Midbrain (tissue), 1 donor: ENCODE data around the gene COA1.
"Not testable (repeated sequence)": the region's sequence is repeated elsewhere in the genome, so short reads cannot be mapped to it uniquely, and the experiment has no call there.

Source experiments
- DNase-seq: peaks from one replicate; lab custom pipeline; 2025; lab: John Stamatoyannopoulos, UW

Gene COA1

DNA sequence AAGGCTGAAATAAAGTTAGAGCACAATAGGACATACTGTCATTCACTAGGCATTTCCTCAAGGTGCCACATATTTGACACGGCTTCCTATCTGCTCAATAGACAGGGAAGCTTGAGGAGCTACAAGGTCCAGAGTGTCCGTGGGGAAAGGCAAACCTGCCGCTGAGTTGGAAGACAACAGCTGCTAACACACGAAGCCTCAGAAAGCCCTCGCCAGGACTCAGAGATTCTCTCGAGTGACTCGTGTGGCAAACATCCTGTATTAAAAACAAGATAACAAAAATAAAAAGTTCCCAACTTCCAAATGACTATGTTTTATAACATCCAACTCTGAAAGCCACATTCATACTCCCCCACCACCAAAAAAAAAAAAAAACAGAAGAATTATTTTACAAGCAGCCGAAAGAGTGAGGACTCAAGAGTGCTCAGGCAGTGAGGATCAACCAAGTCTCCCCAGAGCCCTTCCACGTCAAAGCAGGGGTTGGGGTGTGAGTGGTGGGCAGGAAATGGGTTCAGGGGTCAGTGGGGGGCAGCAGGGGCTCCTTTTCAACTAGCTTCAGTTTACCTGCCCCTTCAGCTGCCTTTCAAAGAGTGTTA is 78.8 kb downstream of the COA1 start:
- no peak for DNase-seq

DNA sequence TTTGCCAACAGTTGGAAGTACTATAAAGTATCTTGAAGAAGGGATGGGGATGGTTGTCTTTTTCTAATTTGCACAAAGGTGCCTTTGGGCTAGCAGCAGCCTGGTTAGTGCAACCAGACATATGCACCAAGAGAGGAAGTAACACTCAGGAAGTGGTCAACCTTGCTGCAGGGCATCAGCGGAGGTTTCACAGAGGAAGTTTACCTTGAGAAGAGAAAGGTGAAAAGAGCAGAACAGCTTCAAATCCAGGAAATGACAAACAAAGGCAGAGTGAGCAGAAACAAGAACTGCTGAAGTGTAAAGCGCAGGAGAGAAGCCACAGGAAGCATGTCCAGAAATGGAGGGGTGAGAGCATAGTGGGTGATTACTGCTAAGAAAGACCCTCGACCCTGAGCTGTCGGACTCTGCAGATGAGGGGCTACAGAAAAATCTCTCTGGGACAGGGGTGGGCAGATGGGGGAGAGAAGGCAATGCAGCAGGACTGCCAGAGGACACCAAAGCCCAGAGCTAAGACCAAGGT is 79.5 kb downstream of the COA1 start:
- no peak for DNase-seq

DNA sequence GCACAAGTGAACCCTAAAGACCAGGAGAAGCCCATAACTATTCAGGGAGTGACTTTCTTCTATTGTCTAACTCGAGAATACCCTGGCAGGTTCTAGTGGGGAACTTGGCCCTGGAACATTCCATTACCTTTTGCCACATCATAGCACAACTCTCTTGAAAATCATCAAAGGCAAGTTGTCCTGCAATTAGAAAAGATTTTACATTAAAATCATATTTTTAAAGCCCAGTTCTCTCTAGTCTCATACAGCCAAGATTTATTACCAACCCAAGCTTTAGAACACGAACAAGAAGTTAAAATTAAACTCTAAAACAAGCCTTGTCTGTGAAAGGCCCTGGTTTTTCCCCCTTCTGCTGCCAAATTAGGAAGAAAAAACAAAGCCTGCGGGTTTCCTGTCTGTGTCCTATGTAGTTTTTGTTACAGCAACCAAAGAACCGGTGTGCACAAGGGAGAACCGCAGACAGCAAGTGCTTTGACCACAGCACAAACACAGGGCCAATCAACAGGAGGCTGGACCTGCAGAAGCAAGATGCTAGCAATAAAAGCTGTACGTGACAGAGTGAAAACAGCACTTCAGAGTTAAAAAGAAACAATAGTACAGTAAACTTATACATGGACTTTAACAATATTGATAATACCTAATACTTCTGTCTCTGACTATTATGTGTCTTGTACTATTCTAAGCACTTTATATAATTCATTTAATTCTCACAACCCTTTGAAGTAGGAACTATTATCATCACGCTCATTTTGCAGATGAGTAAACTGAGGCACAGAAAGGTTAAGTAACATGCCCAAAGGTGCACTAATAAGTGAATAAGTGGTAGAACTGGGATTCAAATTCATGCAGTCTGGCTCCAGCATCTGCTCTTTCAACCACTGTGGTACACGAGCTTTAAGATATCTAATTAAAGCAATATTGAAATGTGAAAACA is 80.6 kb downstream of the COA1 start:
- DNase-seq: peak; percentile 58

DNA sequence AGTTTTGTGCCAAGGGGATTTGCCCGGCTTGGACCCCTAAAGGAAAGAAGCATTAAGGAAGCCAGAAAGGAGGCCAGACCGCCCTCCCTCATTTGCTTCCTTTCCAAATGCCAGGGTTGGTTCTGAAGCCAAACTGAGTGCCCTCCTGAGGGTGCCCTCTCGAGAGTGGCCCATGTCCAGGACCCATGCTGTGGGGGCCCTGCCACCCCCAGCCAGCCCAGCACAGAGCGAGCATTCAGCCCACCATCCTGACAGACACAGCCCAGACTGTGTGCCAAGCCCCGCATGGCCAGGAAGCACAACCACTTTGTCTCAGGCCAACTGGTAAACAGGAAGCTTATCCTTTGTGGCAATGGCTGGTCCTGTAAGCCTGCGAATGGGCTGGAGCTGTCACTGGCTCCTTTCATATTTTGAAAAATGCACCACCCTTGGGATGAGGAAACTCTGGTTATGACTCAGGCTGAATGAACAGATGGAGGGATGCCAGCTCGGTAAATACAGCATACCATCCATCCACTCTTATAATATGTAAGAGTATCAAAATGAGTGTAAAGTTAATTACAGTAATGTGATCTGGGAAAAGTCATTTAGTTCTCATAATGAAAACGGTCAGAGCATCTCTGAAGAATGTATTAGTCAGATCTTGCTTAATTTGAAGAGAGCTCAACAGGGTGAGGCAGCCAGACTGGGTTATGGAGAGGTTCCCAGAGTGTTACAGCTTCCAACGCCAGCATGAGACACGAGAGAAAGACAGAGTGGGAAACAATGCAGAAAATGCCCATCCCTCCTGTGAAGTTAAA is 81.5 kb downstream of the COA1 start:
- DNase-seq: peak; percentile 77

DNA sequence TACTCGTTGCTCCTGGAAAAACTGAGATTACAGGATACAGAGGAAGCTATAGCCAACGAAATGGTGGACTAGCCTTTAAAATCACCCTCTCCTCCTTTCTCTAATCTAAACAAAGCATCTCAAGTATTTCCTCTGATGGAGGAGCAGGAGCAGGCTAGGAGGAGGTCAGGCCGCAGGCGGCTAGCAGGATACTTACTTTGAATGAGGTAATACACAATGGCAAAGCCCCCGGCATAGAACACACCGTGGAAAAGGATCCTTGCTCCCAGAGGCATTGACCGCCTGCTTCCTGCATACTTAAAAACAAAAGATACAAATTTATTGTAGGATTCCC is 82.0 kb downstream of the COA1 start:
- no peak for DNase-seq

DNA sequence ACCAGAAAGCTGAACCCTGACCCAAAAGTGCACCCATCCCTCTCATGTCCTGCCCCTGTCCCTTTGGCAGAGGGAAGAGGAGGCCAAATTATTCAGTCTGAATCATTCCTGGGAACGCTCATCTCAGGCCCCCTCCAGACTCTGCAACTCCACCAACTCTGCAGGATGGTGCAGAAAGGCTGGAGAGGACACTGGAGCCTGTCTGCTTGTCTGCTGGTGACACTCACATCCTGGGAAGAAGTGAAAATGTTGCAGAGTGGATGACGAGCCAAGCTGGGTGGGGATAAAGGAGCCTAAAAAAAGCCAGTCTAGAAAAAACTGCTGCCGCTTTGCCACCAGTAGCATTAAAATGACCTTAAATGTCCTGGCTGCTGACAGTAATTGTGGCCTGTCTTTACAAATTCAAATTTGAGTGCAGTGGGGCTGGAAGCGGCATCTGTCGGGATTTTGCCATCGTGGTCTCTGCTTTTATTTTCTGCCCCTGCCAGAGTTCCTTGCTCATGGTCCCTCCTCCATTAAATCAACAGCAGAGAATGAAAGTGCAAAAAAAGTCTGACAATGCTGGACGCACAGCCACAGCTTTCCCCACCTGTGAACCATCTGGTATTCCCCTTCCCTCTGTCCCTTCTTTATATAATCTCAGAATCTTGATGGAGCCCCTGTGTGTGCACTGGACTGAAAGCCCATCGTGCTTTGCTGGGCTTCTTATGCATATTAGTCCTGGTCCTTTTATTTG is 82.6 kb downstream of the COA1 start:
- peak; percentile 29 for DNase-seq

DNA sequence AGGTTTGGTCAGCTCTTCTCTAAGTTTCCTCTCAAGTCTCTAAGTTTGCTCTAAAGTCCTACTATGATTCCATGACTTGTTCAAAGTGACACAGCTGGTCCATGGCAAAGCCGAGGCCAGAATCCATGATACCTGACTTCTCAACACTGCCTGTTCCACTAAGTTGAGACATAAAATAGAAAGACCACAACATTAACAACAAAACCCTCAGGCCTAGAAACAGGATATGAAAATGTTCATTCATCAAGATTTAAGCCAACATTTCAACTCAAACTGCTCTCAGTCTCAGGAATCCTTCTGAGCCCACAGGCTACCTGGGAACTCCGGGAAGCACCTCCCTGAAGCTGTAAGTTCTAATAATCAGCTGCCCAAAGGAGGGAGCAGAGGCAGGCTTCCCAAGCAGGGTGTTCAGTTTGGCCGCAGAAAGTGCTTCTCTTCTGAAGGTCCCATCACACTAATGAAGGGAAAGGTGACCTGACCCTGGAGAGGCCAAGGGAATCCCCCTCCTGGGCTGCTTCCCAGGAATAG is 83.6 kb downstream of the COA1 start:
- no peak for DNase-seq

DNA sequence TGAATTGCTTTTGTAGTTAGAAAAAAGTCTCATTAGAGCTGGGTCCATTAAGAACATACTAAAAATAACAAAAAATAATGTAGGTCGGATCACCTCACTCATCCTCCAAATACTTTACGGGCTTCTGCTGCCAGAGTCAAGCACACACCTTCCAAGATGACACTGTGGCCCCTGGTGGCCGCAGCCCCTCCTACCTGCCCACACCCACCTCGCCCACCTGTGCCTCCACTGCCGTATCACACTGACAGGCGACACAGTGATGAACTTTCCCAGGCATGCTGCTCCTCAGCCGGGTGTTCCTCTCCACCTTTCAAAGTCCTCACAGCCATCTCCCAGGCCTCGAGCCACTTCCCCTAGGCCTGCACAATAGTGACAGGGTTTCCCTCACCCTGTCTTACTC is 85.5 kb downstream of the COA1 start:
- DNase-seq: no peak

DNA sequence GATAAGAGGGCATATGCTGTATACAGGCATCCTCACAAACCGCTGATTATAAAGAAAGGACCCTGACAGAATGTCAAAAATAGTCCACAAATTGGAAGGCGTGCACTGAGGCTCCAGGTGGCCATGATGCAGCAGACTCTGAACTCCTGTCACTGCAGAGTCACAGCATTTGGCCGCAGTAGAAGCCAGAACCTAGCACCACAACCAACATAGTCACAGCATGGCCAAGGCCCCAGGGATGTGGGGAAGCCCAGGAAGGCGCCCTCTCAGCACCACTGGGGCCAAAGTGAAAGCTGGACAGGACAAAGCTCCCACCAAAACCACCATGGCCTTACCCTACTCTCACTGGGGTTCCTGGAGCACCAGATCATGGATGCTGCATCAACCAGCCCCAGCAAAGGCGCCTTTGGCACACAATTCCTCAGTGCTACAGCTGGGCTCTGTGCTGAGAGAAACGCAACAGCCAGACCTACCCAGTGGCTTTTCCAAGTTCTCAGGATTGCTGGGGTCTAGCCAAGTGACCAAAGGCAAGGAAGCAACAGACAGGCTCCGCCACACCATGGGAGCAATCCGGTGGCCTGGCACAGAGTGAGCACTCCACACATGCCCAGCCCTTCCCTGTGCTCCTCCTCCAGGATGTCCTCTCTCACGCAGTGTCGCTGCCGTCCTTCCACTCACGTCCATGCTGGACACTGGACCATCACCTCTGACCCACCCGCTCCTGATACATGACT is 86.3 kb downstream of the COA1 start:
- DNase-seq: no peak

DNA sequence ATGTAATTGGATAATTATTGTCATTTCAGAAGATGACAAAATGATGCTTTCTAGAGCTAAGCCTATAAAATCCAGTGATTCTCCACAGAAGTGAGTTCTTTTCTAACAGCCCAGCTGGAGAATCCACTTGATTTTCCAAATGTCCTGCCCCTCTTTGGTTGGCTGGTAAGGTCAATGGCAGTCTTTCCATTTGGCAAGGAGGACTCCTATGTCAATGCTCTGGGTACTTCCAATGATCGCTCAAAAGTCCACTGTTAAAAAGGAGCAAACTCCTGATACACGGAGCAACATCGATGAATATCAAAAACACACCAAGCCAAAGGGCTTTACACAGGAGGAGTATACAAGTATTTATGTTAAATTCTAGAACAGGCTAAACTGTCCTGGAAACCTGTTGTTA is 88.6 kb downstream of the COA1 start:
- DNase-seq: no peak

DNA sequence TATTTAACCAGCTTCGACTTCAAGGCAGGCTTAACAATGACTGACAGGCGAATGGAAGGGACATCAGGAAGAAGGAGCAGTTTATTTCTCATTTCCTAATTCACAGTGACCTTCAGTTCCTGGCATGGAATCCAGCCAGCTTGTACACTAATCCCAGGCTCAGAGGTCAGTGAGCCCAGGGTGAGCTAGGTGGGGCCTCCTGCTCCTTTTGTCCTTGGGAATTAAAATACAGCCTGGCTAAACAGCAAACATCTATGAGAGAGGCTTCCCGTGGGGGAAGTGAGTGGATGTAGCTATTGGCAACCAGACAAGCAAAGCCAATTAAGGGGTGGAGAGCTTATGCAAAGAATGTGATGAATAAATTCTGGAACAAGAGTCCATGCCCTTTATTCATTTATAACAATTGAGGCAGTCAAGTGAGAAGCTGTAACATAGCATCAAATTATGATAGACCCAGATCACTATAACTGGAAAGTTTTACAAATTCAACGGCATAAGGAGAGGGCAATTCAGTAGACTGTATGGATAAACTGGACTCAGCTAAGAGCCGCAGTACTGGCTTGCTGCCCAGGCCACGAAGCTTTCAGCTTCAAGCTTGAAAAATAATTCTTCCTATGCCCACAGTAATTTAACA is 89.3 kb downstream of the COA1 start:
- DNase-seq: no peak

DNA sequence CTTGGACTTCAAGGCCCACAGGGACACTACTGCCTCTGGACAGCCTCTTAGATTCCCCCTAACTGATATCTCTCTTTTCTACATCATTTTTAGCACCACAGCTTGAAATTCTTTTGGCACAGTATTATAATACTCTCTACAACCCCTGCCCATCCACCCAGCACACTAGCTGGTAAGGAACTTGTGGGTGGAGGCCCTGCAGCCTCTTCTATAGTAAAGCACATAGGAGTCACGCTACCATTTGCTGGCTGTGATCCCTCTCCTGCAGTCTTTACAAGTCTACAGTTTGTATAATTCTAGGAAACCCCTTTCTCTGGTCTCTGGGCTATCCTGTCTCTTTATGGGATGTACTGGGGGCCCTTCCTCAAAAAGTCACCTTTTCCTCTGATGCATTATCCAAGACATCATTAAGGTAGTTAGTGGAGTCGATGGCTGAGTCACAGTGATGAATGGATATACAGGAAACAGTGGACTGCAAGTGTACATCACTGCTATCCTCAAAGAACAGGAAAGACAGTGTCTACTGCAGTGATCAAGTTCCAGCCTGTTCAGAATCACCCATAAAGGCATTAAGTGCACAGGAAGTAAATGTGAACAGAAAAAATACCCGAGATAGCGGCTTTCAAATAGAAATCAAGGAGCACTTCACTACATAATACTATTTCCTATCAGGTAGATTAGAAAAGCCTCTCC is 92.1 kb downstream of the COA1 start:
- no peak for DNase-seq

DNA sequence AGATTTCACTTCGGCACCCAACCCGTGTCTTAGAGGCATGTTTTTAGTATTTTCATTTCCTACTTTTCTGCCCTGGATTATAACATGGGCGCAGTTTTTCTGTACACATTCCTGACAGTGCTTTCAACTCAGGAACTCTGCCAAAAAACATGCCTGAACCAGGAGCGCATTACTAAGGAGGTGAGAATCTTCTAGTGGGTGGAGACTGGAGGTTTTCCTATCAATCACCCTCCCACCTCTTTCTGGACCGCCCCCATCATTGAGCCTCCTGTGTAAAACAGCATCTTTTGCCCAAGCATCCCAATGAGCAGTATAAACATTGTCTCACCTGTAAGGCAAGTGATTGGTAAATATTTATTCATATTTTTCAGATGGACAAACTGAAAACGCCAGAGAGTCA is 93.2 kb downstream of the COA1 start:
- no peak for DNase-seq

DNA sequence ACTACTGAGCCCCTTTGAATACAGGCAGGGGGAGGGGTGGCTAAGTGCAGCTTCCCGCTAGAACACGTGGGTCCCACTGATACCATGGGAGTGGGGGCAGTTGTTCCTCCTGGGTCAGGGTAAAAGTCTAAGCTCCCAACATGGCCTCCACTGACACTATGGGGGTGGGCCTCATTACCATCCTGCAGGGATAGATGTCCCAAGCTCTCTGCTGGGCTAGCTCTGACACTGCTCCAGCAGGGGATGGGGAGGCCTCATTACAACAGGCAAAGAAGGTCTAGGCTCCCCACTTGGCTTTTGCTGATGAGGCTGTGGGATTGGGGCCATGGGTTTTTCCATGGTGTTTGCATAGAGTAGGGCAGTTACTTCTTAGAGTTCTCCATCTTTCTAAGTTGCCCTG is 94.9 kb downstream of the COA1 start:
- no peak for DNase-seq

DNA sequence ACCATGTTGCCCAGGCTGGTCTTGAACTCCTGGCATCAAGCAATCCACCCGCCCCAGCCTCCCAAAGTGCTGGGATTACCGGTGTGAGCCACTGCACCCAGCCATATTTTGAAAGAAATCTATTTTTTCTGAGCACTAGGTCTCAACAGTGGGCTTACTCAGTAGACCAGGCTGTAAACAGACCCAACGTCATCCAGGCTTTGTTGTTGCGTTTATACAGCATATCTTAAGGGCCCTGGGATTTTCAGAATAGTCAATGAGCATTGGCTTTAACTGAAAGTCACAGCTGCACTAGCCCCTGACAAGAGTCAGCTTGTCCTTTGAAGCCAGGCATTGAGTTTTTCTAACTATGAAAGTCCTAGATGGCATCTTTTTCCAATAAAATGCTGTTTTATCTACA is 96.6 kb downstream of the COA1 start:
- no peak for DNase-seq

DNA sequence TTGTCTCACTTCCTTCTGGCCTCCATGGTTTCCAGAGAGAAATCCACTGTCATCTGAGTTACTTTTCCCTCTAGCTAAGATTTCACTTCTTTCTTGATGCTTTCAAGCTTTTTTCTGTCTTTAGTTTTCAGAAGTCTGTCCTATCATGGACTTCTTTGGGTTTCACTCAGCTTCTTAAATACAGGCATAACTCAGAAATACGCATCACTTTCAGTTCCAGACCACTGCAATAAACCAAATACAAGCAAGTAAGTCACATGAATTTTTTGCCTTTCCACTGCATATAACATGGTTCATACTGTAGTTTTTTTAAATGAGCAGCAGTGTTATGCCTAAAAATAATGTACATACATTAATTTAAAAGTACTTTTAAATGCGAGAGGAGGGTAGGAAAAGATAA is 97.8 kb downstream of the COA1 start:
- no peak for DNase-seq

DNA sequence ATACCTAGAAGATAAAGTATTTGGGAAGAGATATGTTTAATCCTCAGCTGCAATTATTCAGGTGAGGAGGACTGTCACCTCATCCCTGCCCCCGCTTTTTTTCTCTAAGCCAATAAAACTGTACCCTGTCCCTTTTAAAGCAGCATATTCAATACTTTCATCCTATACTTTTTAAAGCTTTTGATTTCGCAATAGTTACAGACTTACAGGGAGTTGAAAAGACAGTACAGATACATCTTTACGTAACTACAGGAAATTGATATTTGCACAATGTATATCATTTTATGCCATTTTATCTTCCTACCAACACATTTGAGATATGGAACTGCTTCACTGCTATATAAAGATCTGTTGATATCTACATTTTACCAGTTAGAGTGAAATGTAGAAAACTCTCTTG is 98.8 kb downstream of the COA1 start:
- DNase-seq: no peak

DNA sequence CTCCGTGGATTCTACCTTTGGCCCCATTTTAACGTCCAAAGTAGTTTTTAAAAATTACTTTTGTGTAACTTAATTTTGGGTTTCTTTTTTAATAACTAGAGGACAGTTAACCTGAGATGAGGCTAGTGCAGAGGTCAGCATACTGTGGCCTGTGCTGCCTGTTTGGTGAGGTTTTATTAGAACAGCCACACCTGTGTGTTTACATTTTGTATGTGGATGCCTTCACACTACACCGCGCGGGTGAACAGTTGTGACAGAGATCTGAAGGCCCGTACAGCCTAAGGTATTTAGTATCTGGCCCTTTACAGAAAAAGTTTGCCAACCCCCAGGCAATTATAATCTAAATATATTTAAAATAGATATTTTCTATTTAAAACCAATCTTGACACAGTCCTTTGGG is 99.5 kb downstream of the COA1 start:
- DNase-seq: no peak

DNA sequence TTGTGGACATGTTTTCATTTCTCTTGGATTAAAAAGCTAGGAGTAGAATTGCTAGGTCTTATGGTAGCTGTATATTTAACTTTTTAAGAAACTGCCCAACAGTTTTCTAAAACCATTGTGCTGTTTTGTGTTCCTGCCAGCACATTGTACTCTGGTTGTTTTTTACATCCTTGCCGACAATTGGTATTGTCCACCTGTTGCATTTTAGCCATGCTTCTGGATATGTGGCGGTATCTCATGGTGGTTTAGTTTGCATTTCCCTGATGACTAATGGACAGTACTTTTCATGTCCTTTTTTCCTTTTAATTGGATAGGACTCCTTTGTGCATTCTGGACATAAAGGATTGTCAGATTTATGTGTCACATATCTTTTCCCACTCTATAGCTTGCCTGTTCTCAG is 100.9 kb downstream of the COA1 start:
- DNase-seq: no peak

DNA sequence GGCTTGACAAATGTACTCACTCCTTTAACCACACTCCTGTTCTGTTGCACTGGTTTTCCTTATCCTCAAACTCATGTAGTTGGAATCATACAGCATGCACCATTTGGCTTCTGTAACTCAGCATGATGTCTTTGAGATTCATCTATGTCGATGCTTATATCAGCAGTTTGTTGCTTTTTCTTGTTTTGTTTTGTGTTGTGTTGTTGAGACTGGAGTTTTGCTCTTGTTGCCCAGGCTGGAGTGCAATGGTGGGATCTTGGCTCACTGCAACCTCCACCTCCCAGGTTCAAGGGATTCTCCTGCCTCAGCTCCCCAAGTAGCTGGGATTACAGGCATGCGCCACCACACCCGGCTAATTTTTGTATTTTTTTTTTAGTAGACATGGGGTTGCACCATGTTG is 101.5 kb downstream of the COA1 start:
- not testable (repeated sequence) for DNase-seq
